Measurements from ENCODE around the gene FAM117A.

DNA sequence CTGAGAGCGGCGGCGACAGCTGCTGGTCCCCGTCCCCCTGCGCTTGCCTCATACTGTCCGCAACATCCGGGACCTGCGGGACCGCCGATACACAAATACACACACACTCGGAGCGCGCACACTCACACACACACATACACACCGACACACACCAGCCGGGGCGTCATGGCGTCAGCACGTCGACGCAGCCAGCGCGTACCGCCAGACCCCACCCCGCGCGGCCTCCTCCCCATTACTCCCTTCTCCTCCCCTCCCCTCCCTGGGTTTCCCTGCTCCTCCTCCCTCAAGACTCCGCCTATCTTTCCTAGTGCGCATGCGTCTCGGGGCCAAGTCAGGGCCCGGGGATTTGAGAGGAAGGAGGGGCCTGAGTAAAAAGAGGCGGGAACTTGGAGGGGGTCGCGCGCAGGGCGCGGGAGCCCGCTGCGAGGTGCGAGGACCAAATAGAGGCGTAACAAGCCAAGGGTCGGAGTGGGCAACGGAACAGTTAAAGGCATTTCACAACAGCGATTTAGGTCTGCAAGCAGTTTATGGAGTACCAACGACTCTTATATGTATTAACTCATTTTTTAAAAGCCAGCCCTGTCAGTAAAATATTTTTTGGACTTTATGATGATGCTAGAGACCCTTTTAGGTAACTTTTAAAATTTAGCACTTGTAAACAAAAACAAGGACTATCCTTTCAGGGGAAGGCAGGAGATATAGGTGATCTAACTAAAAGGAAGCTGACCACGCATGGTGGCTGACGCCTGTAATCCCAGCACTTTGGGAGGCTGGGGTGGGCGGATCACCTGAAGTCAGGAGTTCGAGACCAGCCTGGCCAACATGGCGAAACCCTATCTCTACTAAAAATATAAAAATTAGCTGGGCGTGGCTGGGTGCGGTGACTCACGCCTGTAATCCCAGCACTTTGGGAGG, 85.7 kb downstream of the FAM117A start, which contains the start of gene SPOP:
- TF ChIP-seq, protein P1, sequence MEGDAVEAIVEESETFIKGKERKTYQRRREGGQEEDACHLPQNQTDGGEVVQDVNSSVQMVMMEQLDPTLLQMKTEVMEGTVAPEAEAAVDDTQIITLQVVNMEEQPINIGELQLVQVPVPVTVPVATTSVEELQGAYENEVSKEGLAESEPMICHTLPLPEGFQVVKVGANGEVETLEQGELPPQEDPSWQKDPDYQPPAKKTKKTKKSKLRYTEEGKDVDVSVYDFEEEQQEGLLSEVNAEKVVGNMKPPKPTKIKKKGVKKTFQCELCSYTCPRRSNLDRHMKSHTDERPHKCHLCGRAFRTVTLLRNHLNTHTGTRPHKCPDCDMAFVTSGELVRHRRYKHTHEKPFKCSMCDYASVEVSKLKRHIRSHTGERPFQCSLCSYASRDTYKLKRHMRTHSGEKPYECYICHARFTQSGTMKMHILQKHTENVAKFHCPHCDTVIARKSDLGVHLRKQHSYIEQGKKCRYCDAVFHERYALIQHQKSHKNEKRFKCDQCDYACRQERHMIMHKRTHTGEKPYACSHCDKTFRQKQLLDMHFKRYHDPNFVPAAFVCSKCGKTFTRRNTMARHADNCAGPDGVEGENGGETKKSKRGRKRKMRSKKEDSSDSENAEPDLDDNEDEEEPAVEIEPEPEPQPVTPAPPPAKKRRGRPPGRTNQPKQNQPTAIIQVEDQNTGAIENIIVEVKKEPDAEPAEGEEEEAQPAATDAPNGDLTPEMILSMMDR (IDR thresholded peaks at IDR 0.05) = no peak
- TF ChIP-seq POLR2AphosphoS5 (IDR thresholded peaks at IDR 0.05) = peak; percentile 66 to 87 (median 83)
- TF ChIP-seq POLR2A (IDR thresholded peaks at IDR 0.05) = peak; percentile 61
- no peak for TF ChIP-seq EP300 (IDR thresholded peaks at IDR 0.05; ENCODE audit: low read depth)
